Adipocyte (in vitro differentiated cells): Measurements from ENCODE around the gene SYDE2.
"Not testable (repeated sequence)": the region's sequence is repeated elsewhere in the genome, so short reads cannot be mapped to it uniquely, and the experiment has no call there.

Source experiments
- DNase-seq: peaks from one replicate; pipeline ENCODE4 v3.0.0-alpha.2; 2015; ENCODE audit warnings: low read depth
- H3K27me3 ChIP-seq: replicated peaks from 2 replicates; pipeline ENCODE4 v1.7.0; 2013; ENCODE audit warnings: mild to moderate bottlenecking, low read length, moderate library complexity; ENCODE audit not compliant: control insufficient read depth, insufficient read depth
- H3K36me3 ChIP-seq: 2 replicates; pipeline ENCODE4 v1.7.0; 2013; ENCODE audit warnings: low read length, mild to moderate bottlenecking, moderate library complexity; ENCODE audit not compliant: control insufficient read depth, insufficient read depth, severe bottlenecking
- H3K4me1 ChIP-seq: 2 replicates; pipeline ENCODE4 v1.7.0; 2013; ENCODE audit warnings: mild to moderate bottlenecking, low read length, moderate library complexity; ENCODE audit not compliant: control insufficient read depth, insufficient read depth
- H3K4me3 ChIP-seq: 2 replicates; pipeline ENCODE4 v1.7.0; 2013; ENCODE audit warnings: mild to moderate bottlenecking, low read length, moderate library complexity
- H3K9ac ChIP-seq: 2 replicates; pipeline ENCODE4 v1.7.0; 2013; ENCODE audit warnings: mild to moderate bottlenecking, low read length, moderate library complexity
- H3K9me3 ChIP-seq: 2 replicates; pipeline ENCODE4 v1.7.0; 2013; ENCODE audit warnings: mild to moderate bottlenecking, low read length, moderate library complexity; ENCODE audit not compliant: control insufficient read depth

Gene SYDE2

GRCh38 chr1:85200463-85201339 lies at the start of gene SYDE2:
TSS of gene SYDE2 (minus strand) at chr1:85201016. CDS start at chr1:85200996, 20 bp downstream.
- Histone ChIP-seq H3K4me1 (peaks cover 43% of the 10 kb centered on the region), H3K9me3 (no peaks in the 10 kb centered on the region), H3K9ac (peak within 1 kb of the TSS; percentile 94), H3K27me3 (no peaks in the 10 kb centered on the region), H3K36me3 (no peaks in the 10 kb centered on the region), H3K4me3 (peak within 1 kb of the TSS; percentile 87)
- peak; percentile 81 for DNase-seq

- DNase-seq, H3K9me3 ChIP-seq, H3K4me3 ChIP-seq, H3K27me3 ChIP-seq, H3K9ac ChIP-seq: not testable (repeated sequence)
- Histone ChIP-seq H3K36me3 (peaks cover 23% of the 10 kb centered on the region), H3K4me1 (peaks cover 22% of the 10 kb centered on the region)
These were observed 48.2 kb upstream of the SYDE2 start for GRCh38 chr1:85249042-85249441.

- Histone ChIP-seq H3K36me3 (no peaks in the 10 kb centered on the region), H3K27me3 (no peaks in the 10 kb centered on the region)
- no peak for DNase-seq
These were observed 45.1 kb upstream of the SYDE2 start for GRCh38 chr1:85245891-85246290.

GRCh38 chr1:85245456-85245855 lies 44.6 kb upstream of the SYDE2 start:
- peaks cover 40% of the 10 kb centered on the region for H3K4me1 ChIP-seq
- no peaks in the 10 kb centered on the region for H3K27me3 ChIP-seq
- H3K9ac ChIP-seq = no peak overlapping the region
- H3K4me3 ChIP-seq = no peak overlapping the region
- H3K36me3 ChIP-seq = no peaks in the 10 kb centered on the region
- no peaks in the 10 kb centered on the region for H3K9me3 ChIP-seq
- no peak for DNase-seq

More at GRCh38 chr1:85245891-85246290, 45.1 kb upstream of the SYDE2 start:
- Histone ChIP-seq H3K4me1 (peaks cover 35% of the 10 kb centered on the region), H3K9ac (no peak overlapping the region), H3K4me3 (no peak overlapping the region), H3K9me3 (no peaks in the 10 kb centered on the region)

- Histone ChIP-seq H3K9me3 (no peaks in the 10 kb centered on the region), H3K4me1 (peaks cover 45% of the 10 kb centered on the region)
- DNase-seq = peak; percentile 51
These were observed 43.6 kb upstream of the SYDE2 start for GRCh38 chr1:85244271-85245061.

GRCh38 chr1:85243372-85243771 lies 42.6 kb upstream of the SYDE2 start:
- Histone ChIP-seq H3K4me1 (peaks cover 45% of the 10 kb centered on the region), H3K9me3 (no peaks in the 10 kb centered on the region), H3K27me3 (no peaks in the 10 kb centered on the region), H3K36me3 (no peaks in the 10 kb centered on the region), H3K9ac (peak overlapping the region; percentile 37), H3K4me3 (no peak overlapping the region)
- peak; percentile 74 for DNase-seq

More at GRCh38 chr1:85244271-85245061, 43.6 kb upstream of the SYDE2 start:
- Histone ChIP-seq H3K9ac (peak overlapping the region; percentile 37), H3K27me3 (no peaks in the 10 kb centered on the region), H3K4me3 (peak overlapping the region; percentile 0), H3K36me3 (no peaks in the 10 kb centered on the region)

- peak overlapping the region; percentile 43 for H3K9ac ChIP-seq
- DNase-seq = no peak
- peaks cover 40% of the 10 kb centered on the region for H3K4me1 ChIP-seq
- H3K4me3 ChIP-seq = no peak overlapping the region
- H3K9me3 ChIP-seq = no peaks in the 10 kb centered on the region
- H3K36me3 ChIP-seq = no peaks in the 10 kb centered on the region
- H3K27me3 ChIP-seq = no peaks in the 10 kb centered on the region
These were observed 39.8 kb upstream of the SYDE2 start for GRCh38 chr1:85240643-85241042.

GRCh38 chr1:85240174-85240601 lies 39.4 kb upstream of the SYDE2 start:
- peak; percentile 39 for DNase-seq
- Histone ChIP-seq H3K9me3 (no peaks in the 10 kb centered on the region), H3K4me3 (no peak overlapping the region), H3K4me1 (peaks cover 35% of the 10 kb centered on the region), H3K9ac (peak overlapping the region; percentile 43), H3K36me3 (no peaks in the 10 kb centered on the region), H3K27me3 (no peaks in the 10 kb centered on the region)

GRCh38 chr1:85237613-85238012 lies 36.8 kb upstream of the SYDE2 start:
- DNase-seq = no peak
- peaks cover 14% of the 10 kb centered on the region for H3K4me1 ChIP-seq
- H3K27me3 ChIP-seq = no peaks in the 10 kb centered on the region
- H3K9ac ChIP-seq = no peak overlapping the region
- no peaks in the 10 kb centered on the region for H3K9me3 ChIP-seq
- no peak overlapping the region for H3K4me3 ChIP-seq
- H3K36me3 ChIP-seq = no peaks in the 10 kb centered on the region

GRCh38 chr1:85230305-85230977 lies 29.6 kb upstream of the SYDE2 start:
- H3K9ac ChIP-seq = no peak overlapping the region
- H3K27me3 ChIP-seq = no peaks in the 10 kb centered on the region
- H3K4me3 ChIP-seq = no peak overlapping the region
- H3K9me3 ChIP-seq = no peaks in the 10 kb centered on the region
- H3K4me1 ChIP-seq = peaks cover 7% of the 10 kb centered on the region
- DNase-seq = no peak
- no peaks in the 10 kb centered on the region for H3K36me3 ChIP-seq
